OCI-LY3 (cell line): ENCODE measurements around the gene ZNF593OS.

Experiments used
- CTCF ChIP-seq: fragments of 200-600, 300-600 bp; sonication (generic); IDR thresholded peaks from 2 replicates; pipeline ENCODE4 v1.5.1; 2014; ENCODE audit warnings: antibody characterized with exemption, low read length, low read depth
- EZH2phosphoT487 ChIP-seq: fragments of 200-600 bp; shearing (Covaris generic); IDR thresholded peaks from 2 replicates; pipeline ENCODE4 v1.6.1; 2018; ENCODE audit warnings: antibody characterized with exemption, mixed run types, low read depth

- no peak for TF ChIP-seq CTCF
- no peak for TF ChIP-seq EZH2phosphoT487
Observed at GRCh38 chr1:26210147-26210870, 38.7 kb upstream of the ZNF593OS start.
